H9 (cell line): ENCODE measurements around the gene EXOC3L4. TPM values are rescaled to one million over a fixed set of nuclear protein-coding genes. Genes with fewer than 3 reads are reported as not detected.

Experiments
- DNase-seq: peaks from one replicate; pipeline ENCODE4 v3.0.0-alpha.2; 2017
- H2AFZ ChIP-seq: one replicate; pipeline ENCODE4 v1.6.1; 2013; ENCODE audit warnings: mild to moderate bottlenecking, low read length, control low read depth, moderate library complexity
- H2AK5ac ChIP-seq: 2 replicates; pipeline ENCODE4 v1.6.1; 2013; ENCODE audit warnings: low read length, control low read depth, mixed read lengths; ENCODE audit not compliant: insufficient read length
- H2BK120ac ChIP-seq: one replicate; pipeline ENCODE4 v1.6.1; 2013; ENCODE audit warnings: low read depth, mild to moderate bottlenecking, low read length, control low read depth, inconsistent platforms; ENCODE audit not compliant: poor library complexity, severe bottlenecking
- H2BK12ac ChIP-seq: 2 replicates; pipeline ENCODE4 v1.6.1; 2013; ENCODE audit warnings: low read length, control low read depth, mixed read lengths, low read depth; ENCODE audit not compliant: insufficient read length
- H2BK15ac ChIP-seq: 2 replicates; pipeline ENCODE4 v1.6.1; 2013; ENCODE audit warnings: low read depth, low read length, control low read depth
- H2BK20ac ChIP-seq: one replicate; pipeline ENCODE4 v1.6.1; 2013; ENCODE audit warnings: low read depth, mild to moderate bottlenecking, low read length, control low read depth, inconsistent platforms; ENCODE audit not compliant: poor library complexity, severe bottlenecking
- H2BK5ac ChIP-seq: 2 replicates; pipeline ENCODE4 v1.6.1; 2013; ENCODE audit warnings: low read length, control low read depth, mixed read lengths; ENCODE audit not compliant: insufficient read length
- H3K14ac ChIP-seq: 2 replicates; pipeline ENCODE4 v1.6.1; 2013; ENCODE audit warnings: low read length, control low read depth; ENCODE audit not compliant: insufficient read depth
- H3K18ac ChIP-seq: 2 replicates; pipeline ENCODE4 v1.6.1; 2013; ENCODE audit warnings: low read depth, mild to moderate bottlenecking, mixed read lengths, low read length, control low read depth; ENCODE audit not compliant: insufficient read length
- H3K23ac ChIP-seq: 2 replicates; pipeline ENCODE4 v1.6.1; 2013; ENCODE audit warnings: low read length, control low read depth, mixed read lengths, low read depth; ENCODE audit not compliant: insufficient read length
- H3K23me2 ChIP-seq: 2 replicates; pipeline ENCODE4 v1.6.1; 2013; ENCODE audit warnings: low read depth, mild to moderate bottlenecking, mixed read lengths, low read length, control low read depth; ENCODE audit not compliant: insufficient read length, poor library complexity, severe bottlenecking
- H3K27ac ChIP-seq: 2 replicates; pipeline ENCODE4 v1.5.1; 2013; ENCODE audit warnings: low read length, control low read depth, mixed read lengths, low read depth; ENCODE audit not compliant: insufficient read length
- H3K27me3 ChIP-seq: 2 replicates; pipeline ENCODE4 v1.6.1; 2013; ENCODE audit warnings: low read length, control low read depth, inconsistent platforms; ENCODE audit not compliant: insufficient read depth
- H3K4ac ChIP-seq: 2 replicates; pipeline ENCODE4 v1.6.1; 2013; ENCODE audit warnings: low read depth, mild to moderate bottlenecking, control low read depth, inconsistent platforms, low read length, moderate library complexity
- H3K4me1 ChIP-seq: 2 replicates; pipeline ENCODE4 v1.6.1; 2013; ENCODE audit warnings: low read length, control low read depth, inconsistent platforms; ENCODE audit not compliant: insufficient read depth
- H3K4me2 ChIP-seq: 2 replicates; pipeline ENCODE4 v1.6.1; 2013; ENCODE audit warnings: low read length, control low read depth, mixed read lengths; ENCODE audit not compliant: insufficient read length, insufficient read depth
- H3K56ac ChIP-seq: 2 replicates; pipeline ENCODE4 v1.6.1; 2013; ENCODE audit warnings: low read depth, mild to moderate bottlenecking, mixed read lengths, low read length, control low read depth; ENCODE audit not compliant: insufficient read length
- H3K79me1 ChIP-seq: 2 replicates; pipeline ENCODE4 v1.6.1; 2013; ENCODE audit warnings: low read depth, mild to moderate bottlenecking, moderate library complexity, low read length, control low read depth, inconsistent platforms; ENCODE audit not compliant: insufficient read depth, poor library complexity, severe bottlenecking
- H3K79me2 ChIP-seq: 2 replicates; pipeline ENCODE4 v1.6.1; 2013; ENCODE audit warnings: low read length, control low read depth, inconsistent platforms; ENCODE audit not compliant: insufficient read depth
- H3K9ac ChIP-seq: 2 replicates; pipeline ENCODE4 v1.6.1; 2013; ENCODE audit warnings: low read length, control low read depth, mixed read lengths; ENCODE audit not compliant: insufficient read length; ENCODE audit errors: extremely low read depth
- H3K9me3 ChIP-seq: one replicate; pipeline ENCODE4 v1.6.1; 2013; ENCODE audit warnings: low read depth, low read length, inconsistent platforms; ENCODE audit not compliant: control insufficient read depth
- H3T11ph ChIP-seq: one replicate; pipeline ENCODE4 v1.6.1; 2013; ENCODE audit warnings: mild to moderate bottlenecking, low read length, control low read depth, inconsistent platforms
- H4K20me1 ChIP-seq: one replicate; pipeline ENCODE4 v1.6.1; 2013; ENCODE audit not compliant: control insufficient read depth, insufficient read length, insufficient read depth
- H4K5ac ChIP-seq: 2 replicates; pipeline ENCODE4 v1.6.1; 2013; ENCODE audit warnings: low read depth, mild to moderate bottlenecking, mixed read lengths, low read length, control low read depth; ENCODE audit not compliant: insufficient read length
- H4K8ac ChIP-seq: replicated peaks from 2 replicates; pipeline ENCODE4 v1.6.1; 2013; ENCODE audit warnings: low read length, control low read depth, mixed read lengths, low read depth; ENCODE audit not compliant: insufficient read length
- H4K91ac ChIP-seq: 2 replicates; pipeline ENCODE4 v1.6.1; 2013; ENCODE audit warnings: low read depth, mild to moderate bottlenecking, moderate library complexity, mixed read lengths, low read length, control low read depth; ENCODE audit not compliant: insufficient read length
- H3K27ac Mint-ChIP-seq, 3 experiments: 2 replicates in 2 of 3; 3 replicates in 1 of 3; pipeline ENCODE4 v1.8.0; 2020 to 2021; ENCODE audit warnings: mixed read lengths in 3 of 3, mild to moderate bottlenecking in 1 of 3, moderate library complexity in 1 of 3
- H3K27me3 Mint-ChIP-seq: 2 replicates; pipeline ENCODE4 v1.8.0; 2021; ENCODE audit warnings: low read depth, mild to moderate bottlenecking, moderate library complexity, mixed read lengths
- H3K36me3 Mint-ChIP-seq, 3 experiments: 2 replicates in 2 of 3; 3 replicates in 1 of 3; pipeline ENCODE4 v1.8.0; 2020 to 2021; ENCODE audit warnings: low read depth in 3 of 3, mixed read lengths in 3 of 3; ENCODE audit not compliant: insufficient read depth in 1 of 3
- H3K4me1 Mint-ChIP-seq, 2 experiments: 2 replicates each; pipeline ENCODE4 v1.8.0; 2020; ENCODE audit warnings: mixed read lengths in 2 of 2
- H3K4me3 Mint-ChIP-seq, 2 experiments: 2 replicates in 1 of 2; 3 replicates in 1 of 2; pipeline ENCODE4 v1.8.0; 2020 to 2021; ENCODE audit warnings: mild to moderate bottlenecking in 2 of 2, mixed read lengths in 2 of 2, moderate library complexity in 1 of 2
- H3K9me3 Mint-ChIP-seq, 2 experiments: 2 replicates in 1 of 2; 3 replicates in 1 of 2; pipeline ENCODE4 v1.8.0; 2020; ENCODE audit warnings: mild to moderate bottlenecking in 2 of 2, mixed read lengths in 2 of 2, moderate library complexity in 1 of 2
- WGBS: extraction: QIAGEN DNeasy Blood & Tissue Kit; methylation state at CpG from one replicate; pipeline ENCODE4 v1.1.7; 2013; ENCODE audit warnings: missing lambda C conversion rate, low lambda C conversion rate, mixed read lengths; ENCODE audit not compliant: insufficient read length; ENCODE audit errors: extremely low coverage; 5-methylcytosine and 5-hydroxymethylcytosine counted together
- total RNA-seq: library from RNA; stranded (reverse); gene quantifications from 2 replicates; pipeline ENCODE4 v1.2.1, GENCODE V29; 2021
- TF ChIP-seq, protein P1 (sequence below): fragments of 200-600 bp; sonication (generic); conservative IDR thresholded peaks from 3 replicates; pipeline ENCODE4 v1.8.0; 2021; ENCODE audit warnings: antibody characterized with exemption, mild to moderate bottlenecking

EXOC3L4 gene
- total RNA-seq, 1 experiment from 2014 or later, result 0.42 TPM

- no peak overlapping the region for H3K56ac ChIP-seq
- no peak for DNase-seq
- Mint-ChIP-seq H3K27me3 (peaks cover 15% of the 10 kb centered on the region), H3K36me3 (no peaks in the 10 kb centered on the region), H3K4me1 (no peaks in the 10 kb centered on the region), H3K4me3 (no peak overlapping the region), H3K27ac (peak overlapping the region in 1 of 3 experiments; percentile 80; a peak in 1 of 7 replicates), H3K9me3 (no peaks in the 10 kb centered on the region; a peak in 1 of 5 replicates)
- no peak overlapping the region for H4K91ac ChIP-seq
- H4K5ac ChIP-seq, result no peak overlapping the region
- no peak overlapping the region for H3K14ac ChIP-seq
- no peak overlapping the region for H2AK5ac ChIP-seq
- no peak overlapping the region for H3K9ac ChIP-seq
- no peak overlapping the region for H2BK12ac ChIP-seq
- no peak overlapping the region for H3K23ac ChIP-seq
- H2BK5ac ChIP-seq, result no peak overlapping the region
- no peaks in the 10 kb centered on the region for H3K79me1 ChIP-seq
- no peaks in the 10 kb centered on the region for H3K23me2 ChIP-seq
- H3K4ac ChIP-seq, result no peak overlapping the region
- no peak overlapping the region for H3K27ac ChIP-seq
- no peak overlapping the region for H4K8ac ChIP-seq
- H3K9me3 ChIP-seq, result no peaks in the 10 kb centered on the region
- no peak overlapping the region for H2BK15ac ChIP-seq
- no peaks in the 10 kb centered on the region for H3K4me1 ChIP-seq
- H3K4me2 ChIP-seq, result no peak overlapping the region
- no peaks in the 10 kb centered on the region for H3K79me2 ChIP-seq
- H2BK120ac ChIP-seq, result no peak overlapping the region
- no peak overlapping the region for H3T11ph ChIP-seq
- no peak overlapping the region for H3K18ac ChIP-seq
- no peaks in the 10 kb centered on the region; the same call in 1 of the 2 replicates for H3K27me3 ChIP-seq
- no CpG with 5 or more reads among the region's 14 CpGs for WGBS
- TF ChIP-seq, protein P1, sequence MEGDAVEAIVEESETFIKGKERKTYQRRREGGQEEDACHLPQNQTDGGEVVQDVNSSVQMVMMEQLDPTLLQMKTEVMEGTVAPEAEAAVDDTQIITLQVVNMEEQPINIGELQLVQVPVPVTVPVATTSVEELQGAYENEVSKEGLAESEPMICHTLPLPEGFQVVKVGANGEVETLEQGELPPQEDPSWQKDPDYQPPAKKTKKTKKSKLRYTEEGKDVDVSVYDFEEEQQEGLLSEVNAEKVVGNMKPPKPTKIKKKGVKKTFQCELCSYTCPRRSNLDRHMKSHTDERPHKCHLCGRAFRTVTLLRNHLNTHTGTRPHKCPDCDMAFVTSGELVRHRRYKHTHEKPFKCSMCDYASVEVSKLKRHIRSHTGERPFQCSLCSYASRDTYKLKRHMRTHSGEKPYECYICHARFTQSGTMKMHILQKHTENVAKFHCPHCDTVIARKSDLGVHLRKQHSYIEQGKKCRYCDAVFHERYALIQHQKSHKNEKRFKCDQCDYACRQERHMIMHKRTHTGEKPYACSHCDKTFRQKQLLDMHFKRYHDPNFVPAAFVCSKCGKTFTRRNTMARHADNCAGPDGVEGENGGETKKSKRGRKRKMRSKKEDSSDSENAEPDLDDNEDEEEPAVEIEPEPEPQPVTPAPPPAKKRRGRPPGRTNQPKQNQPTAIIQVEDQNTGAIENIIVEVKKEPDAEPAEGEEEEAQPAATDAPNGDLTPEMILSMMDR, result no peak
- no peak overlapping the region for H2AFZ ChIP-seq
- no peak overlapping the region for H2BK20ac ChIP-seq
- no peaks in the 10 kb centered on the region for H4K20me1 ChIP-seq
Measured at GRCh38 chr14:103073367-103073875, 21.1 kb upstream of the EXOC3L4 start.
